HepG2 (cell line): ENCODE data around the gene HRH2. TPM values are rescaled to one million over a fixed set of nuclear protein-coding genes. Genes with fewer than 3 reads are reported as not detected.

ENCODE experiments used
- ATAC-seq: fragments of 200-7000 bp; cut with Tn5 transposase; 3 replicates; pipeline ENCODE4 v1.9.1; 2020; ENCODE audit warnings: mild to moderate bottlenecking, moderate library complexity
- BruUV-seq: library from RNA; stranded (reverse); fragments of 400-500 nt; replicated peaks from 2 replicates; lab custom pipeline; 2021; lab: Mats Ljungman, UMichigan
- CTCF ChIA-PET: fragments of 300-600 bp; formaldehyde crosslinking; extraction: SDS; loops from one replicate; lab custom pipeline; 2021; ENCODE audit warnings: low total read pairs, inconsistent platforms, low intra/inter-chr PET ratio; lab: Yijun Ruan, JAX
- POLR2A ChIA-PET: fragments of 350-600 bp; sonication (Branson Sonifier 250); formaldehyde crosslinking; loops from one replicate; lab custom pipeline; 2020; ENCODE audit warnings: antibody characterized with exemption, inconsistent platforms; lab: Yijun Ruan, JAX
- DNase-seq: peaks from one replicate; pipeline ENCODE4 v3.0.0-alpha.2; 2015; ENCODE audit warnings: low spot score
- FAIRE-seq: peaks from 3 replicates; lab custom pipeline; 2011; peaks lifted over from hg19 to GRCh38; lab: Jason Lieb, UNC
- H2AFZ ChIP-seq: one replicate; pipeline ENCODE4 v1.6.1; 2011; ENCODE audit warnings: low read length, inconsistent platforms
- H3K27ac ChIP-seq: fragments of 300-600 bp; 3 replicates; pipeline ENCODE4 v1.8.0; 2011; ENCODE audit warnings: mixed run types, mild to moderate bottlenecking, mixed read lengths, low read length, inconsistent platforms; ENCODE audit not compliant: insufficient read depth; ENCODE audit errors: extremely low read length
- H3K27me3 ChIP-seq, 2 experiments: fragments of 200-600 bp in 1 of 2; 2 replicates in 1 of 2; 3 replicates in 1 of 2; pipeline versions ENCODE4 v1.6.0 to v1.8.0; 2011; ENCODE audit warnings: low read length in 2 of 2, mild to moderate bottlenecking in 2 of 2, moderate library complexity in 2 of 2, inconsistent platforms in 1 of 2; ENCODE audit not compliant: insufficient read depth in 2 of 2, control insufficient read depth in 1 of 2
- H3K36me3 ChIP-seq, 2 experiments: fragments of 200-600 bp in 1 of 2; replicated peaks in 1 of 2; 2 replicates in 1 of 2; 3 replicates in 1 of 2; pipeline versions ENCODE4 v1.5.1 to v1.8.0; 2011; ENCODE audit warnings: low read length in 2 of 2, inconsistent platforms in 1 of 2; ENCODE audit not compliant: insufficient read depth in 2 of 2, control insufficient read depth in 1 of 2
- H3K4me1 ChIP-seq: 2 replicates; pipeline ENCODE4 v1.5.1; 2012; ENCODE audit warnings: low read length, inconsistent platforms; ENCODE audit not compliant: insufficient read depth
- H3K4me2 ChIP-seq: 2 replicates; pipeline ENCODE4 v1.6.0; 2011; ENCODE audit warnings: low read depth, low read length, inconsistent platforms
- H3K4me3 ChIP-seq, 3 experiments: fragments of 200-600 bp in 1 of 3; sonication (generic), shearing (Covaris generic) in 1 of 3; replicated peaks in 1 of 3; 2 replicates each; pipeline ENCODE4 v1.5.1; 2011 to 2016; ENCODE audit warnings: low read length in 3 of 3, inconsistent platforms in 2 of 3, low read depth in 2 of 3, mild to moderate bottlenecking in 2 of 3, control low read depth in 1 of 3, mixed read lengths in 1 of 3; ENCODE audit not compliant: insufficient read depth in 1 of 3
- H3K79me2 ChIP-seq: one replicate; pipeline ENCODE4 v1.6.1; 2011; ENCODE audit warnings: low read length, inconsistent platforms; ENCODE audit not compliant: insufficient read depth
- H3K9ac ChIP-seq: 2 replicates; pipeline ENCODE4 v1.6.0; 2011; ENCODE audit warnings: mild to moderate bottlenecking, low read depth, low read length, inconsistent platforms; ENCODE audit not compliant: insufficient read depth
- H3K9me3 ChIP-seq: 2 replicates; pipeline ENCODE4 v1.5.1; 2012; ENCODE audit warnings: mild to moderate bottlenecking, low read length
- H4K20me1 ChIP-seq: 2 replicates; pipeline ENCODE4 v1.6.0; 2011; ENCODE audit warnings: inconsistent platforms, mild to moderate bottlenecking, low read length, moderate library complexity; ENCODE audit not compliant: insufficient read depth
- BCLAF1 ChIP-seq: fragments of 450-650 bp; IDR thresholded peaks from 2 replicates; pipeline ENCODE4 v1.6.1; 2017; ENCODE audit warnings: mild to moderate bottlenecking
- HDAC1 ChIP-seq: sonication (generic); formaldehyde crosslinking; IDR thresholded peaks from 2 replicates; pipeline ENCODE4 v1.5.1; 2020; ENCODE audit warnings: mild to moderate bottlenecking, missing genetic modification reagents
- KLF11 ChIP-seq: IDR thresholded peaks from 2 replicates; pipeline ENCODE4 v1.6.1; 2016; ENCODE audit warnings: missing compliant biosample characterization
- MLLT10 ChIP-seq: sonication (generic); formaldehyde crosslinking; IDR thresholded peaks from 2 replicates; pipeline ENCODE4 v1.4.0; 2020; ENCODE audit warnings: missing genetic modification reagents
- SETDB1 ChIP-seq: sonication (generic); formaldehyde crosslinking; IDR thresholded peaks from 2 replicates; pipeline ENCODE4 v1.5.1; 2020; ENCODE audit warnings: missing genetic modification reagents, mild to moderate bottlenecking, borderline replicate concordance
- SOX6 ChIP-seq, 2 experiments: fragments of 450-650 bp in 1 of 2; sonication (generic) in 1 of 2; formaldehyde crosslinking in 1 of 2; IDR thresholded peaks; 2 replicates each; pipeline versions ENCODE4 v1.4.0 to v1.6.1; 2017 to 2020; ENCODE audit warnings: antibody characterized with exemption in 1 of 2, mild to moderate bottlenecking in 1 of 2, missing genetic modification reagents in 1 of 2
- SPEN ChIP-seq: sonication (generic); formaldehyde crosslinking; IDR thresholded peaks from 2 replicates; pipeline ENCODE4 v1.5.1; 2020; ENCODE audit warnings: low read depth, mild to moderate bottlenecking, missing genetic modification reagents
- TARDBP ChIP-seq: sonication (generic); formaldehyde crosslinking; IDR thresholded peaks from 2 replicates; pipeline ENCODE4 v1.8.0; 2022; ENCODE audit warnings: mild to moderate bottlenecking, missing genetic modification reagents
- ZNF496 ChIP-seq: sonication (generic); formaldehyde crosslinking; IDR thresholded peaks from 2 replicates; pipeline ENCODE4 v1.8.1; 2023; ENCODE audit warnings: mild to moderate bottlenecking, moderate library complexity, missing genetic modification reagents; ENCODE audit not compliant: insufficient replicate concordance
- ZNF512B ChIP-seq: sonication (generic); formaldehyde crosslinking; IDR thresholded peaks from 2 replicates; pipeline ENCODE4 v1.5.1; 2020; ENCODE audit warnings: missing genetic modification reagents, mild to moderate bottlenecking, borderline replicate concordance
- ZNF619 ChIP-seq: sonication (generic); formaldehyde crosslinking; IDR thresholded peaks from 2 replicates; pipeline ENCODE4 v1.4.0; 2020; ENCODE audit warnings: mild to moderate bottlenecking, missing genetic modification reagents
- ZNF687 ChIP-seq: sonication (generic); formaldehyde crosslinking; IDR thresholded peaks from 2 replicates; pipeline ENCODE4 v1.5.1; 2020; ENCODE audit warnings: mild to moderate bottlenecking, missing genetic modification reagents, moderate library complexity
- ZNF761 ChIP-seq: sonication (generic); formaldehyde crosslinking; conservative IDR thresholded peaks from 2 replicates; pipeline ENCODE4 v1.4.0; 2020; ENCODE audit warnings: mild to moderate bottlenecking, missing genetic modification reagents
- WGBS: methylation state at CpG from one replicate; pipeline ENCODE4 v1.1.6; 2017; ENCODE audit warnings: low lambda C conversion rate; 5-methylcytosine and 5-hydroxymethylcytosine counted together
- in situ Hi-C: cut with HindIII; loops from 2 replicates; pipeline ENCODE4 v1.10.0; 2017; ENCODE audit warnings: low pct_unique_long_range_greater_than_20kb; ENCODE audit not compliant: extremely low pct_ligation_motif_present
- intact Hi-C: fragments of 100-400 bp; cut with micrococcal nuclease; formaldehyde crosslinking; loops from one replicate; pipeline ENCODE4 v1.10.0; 2022; ENCODE audit not compliant: unreplicated experiment
- polyA plus RNA-seq, 8 experiments: library from polyadenylated mRNA; depleted of rRNA in 3 of 8; stranded (reverse) in 7 of 8; unstranded in 1 of 8; fragments of >200 nt; fragmentation: Illumina TruSeq in 4 of 8; extraction: Trizol in 4 of 8; gene quantifications; 2 replicates each; pipeline versions ENCODE4 v1.2.1 to v1.2.3, GENCODE V29; 2011 to 2016; ENCODE audit warnings: low read depth in 4 of 8, missing spikeins in 1 of 8, mixed read lengths in 1 of 8; ENCODE audit not compliant: insufficient read depth in 1 of 8
- total RNA-seq, 5 experiments: library from RNA; depleted of rRNA; stranded (reverse); fragments of >200 nt; fragmentation: Illumina TruSeq; extraction: Trizol; gene quantifications; 2 replicates each; pipeline ENCODE4 v1.2.3, GENCODE V29; 2016; ENCODE audit warnings: low read depth in 1 of 5

Gene HRH2
- total and polyA plus RNA-seq, 2 of the 13 experiments (the other 11 are each of a cell fraction or from before 2014, with no cell fraction given), result not detected

- H4K20me1 ChIP-seq, result no peaks in the 10 kb centered on the region
- BruUV-seq, result no TSS peak
- FAIRE-seq (peak; percentile 96), ATAC-seq (peak; percentile 97), DNase-seq (peak; percentile 83)
- H3K27ac ChIP-seq, result no peak overlapping the region
- peak overlapping the region in 1 of 3 experiments; percentile 23; a peak in 1 of 6 replicates for H3K4me3 ChIP-seq
- WGBS, result 8% methylated on average over 8 of the region's 9 CpGs
- no peaks in the 10 kb centered on the region for H3K79me2 ChIP-seq
- ChIA-PET POLR2A (interaction anchor here (0.6 to 1.2 kb wide), 2 partner anchors 67 to 202 kb away, joined by 3 read pairs; no protein-coding TSS in a partner anchor), CTCF (interaction anchor here (1.2 to 3.0 kb wide), 4 partner anchors 138 to 276 kb away, joined by 3 to 17 read pairs (median 6); partner anchors contain the start of gene CPLX2)
- H2AFZ ChIP-seq, result no peak overlapping the region
- intact Hi-C loops, result loop anchor here (2.0 kb wide), 1 partner anchor 143 kb away; no protein-coding TSS in a partner anchor
- no peaks in the 10 kb centered on the region for H3K36me3 ChIP-seq
- H3K27me3 ChIP-seq, result 0 out of 5 replicates have a peak, but pooled peaks cover 1 to 3% of the 10 kb centered on the region in 2 experiments
- in situ Hi-C loops, result loop anchor here (5.0 to 25.0 kb wide), 2 partner anchors 147 to 857 kb away; no protein-coding TSS in a partner anchor
- no peak overlapping the region for H3K9ac ChIP-seq
- H3K9me3 ChIP-seq, result 0 out of 2 replicates have a peak, but pooled peaks cover 4% of the 10 kb centered on the region
- H3K4me2 ChIP-seq, result peak overlapping the region; percentile 14; the same call in 1 of the 2 replicates
- H3K4me1 ChIP-seq, result peaks cover 11% of the 10 kb centered on the region; the same call in 1 of the 2 replicates
- TF ChIP-seq ZNF496 (CRISPR knock-in tag) (no peak), BCLAF1 (no peak), TARDBP (CRISPR knock-in tag) (peak; percentile 51), ZNF512B (CRISPR knock-in tag) (0 out of 2 replicates have a peak, but pooled peaks have one; percentile 44), SOX6 (IDR thresholded peaks at IDR 0.05) (no peak), SOX6 (CRISPR knock-in tag; IDR thresholded peaks at IDR 0.05) (peak; percentile 46), MLLT10 (CRISPR knock-in tag) (no peak), HDAC1 (CRISPR knock-in tag) (no peak), ZNF619 (CRISPR knock-in tag) (peak; percentile 62; the same call in 1 of the 2 replicates), ZNF761 (CRISPR knock-in tag) (no peak), SPEN (peak; percentile 51; the same call in 1 of the 2 replicates), ZNF687 (CRISPR knock-in tag) (peak; percentile 49), KLF11 (CRISPR knock-in tag) (no peak), SETDB1 (CRISPR knock-in tag) (no peak)
Observed at GRCh38 chr5:175729829-175730277, 72.0 kb downstream of the HRH2 start.
